GM18520 (cell line): ENCODE results near the gene TMEM269.

Experiments
- ATAC-seq: cut with Tn5 transposase; IDR thresholded peaks from one replicate; pipeline ENCODE4 v1.9.1; 2021; ENCODE audit not compliant: unreplicated experiment

Gene TMEM269, protein sequence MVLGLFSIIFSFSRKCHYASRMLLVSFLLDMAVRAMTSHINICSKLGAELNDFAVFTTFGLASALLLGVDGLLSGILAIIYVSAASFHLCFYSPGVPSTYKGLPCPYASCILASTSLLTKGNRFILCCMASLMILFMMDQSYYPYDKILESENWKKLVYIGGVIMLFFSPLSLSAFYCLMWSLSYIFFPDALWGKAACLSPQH

DNA sequence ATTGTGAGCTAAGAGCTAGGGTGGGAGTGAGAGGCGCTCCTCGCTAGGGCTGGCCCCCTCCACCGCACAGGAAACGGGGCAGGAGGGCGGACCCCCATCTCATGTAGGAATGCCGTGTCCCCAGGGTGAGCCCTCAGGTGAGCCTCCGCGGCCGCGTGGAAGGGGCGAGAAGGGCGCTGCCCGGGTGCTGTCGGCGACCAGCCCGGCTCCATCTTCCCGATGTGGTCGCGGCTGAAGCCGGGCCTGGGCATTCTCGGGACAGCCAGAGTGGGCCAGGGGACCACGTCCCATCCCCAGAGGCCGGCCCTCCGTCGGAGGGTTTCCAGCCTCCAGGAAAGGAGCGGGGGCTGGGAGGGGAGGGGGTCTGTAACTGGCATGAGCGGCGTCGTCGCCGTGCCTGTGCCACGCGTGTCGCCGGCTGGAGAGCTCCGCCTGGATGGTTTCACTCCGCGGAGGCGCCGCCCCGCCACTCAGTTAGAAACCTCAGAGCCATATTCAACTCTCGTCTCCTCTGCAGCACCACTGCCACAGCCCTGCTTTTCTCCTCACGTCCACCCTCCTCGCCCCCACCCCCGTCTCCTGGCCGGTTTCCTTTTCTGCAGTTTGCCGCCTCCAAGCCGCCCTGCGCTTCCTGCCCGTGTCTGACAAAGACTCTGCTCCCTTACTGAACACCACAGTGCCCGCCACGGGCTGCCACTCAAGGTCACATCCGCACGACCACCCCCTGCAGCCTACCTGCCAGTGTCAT is at the start of gene TMEM269:
Gene TMEM269, plus strand, starts transcription at position 46 of the 748 bp plus-strand sequence. CDS start 4,903 bp downstream, outside the sequence.
- ATAC-seq: no peak

- ATAC-seq: no peak
These were observed 49.7 kb upstream of the TMEM269 start for GRCh38 chr1:42735056-42735455.

- no peak for ATAC-seq
These were observed 49.2 kb upstream of the TMEM269 start for GRCh38 chr1:42735477-42736105.

DNA sequence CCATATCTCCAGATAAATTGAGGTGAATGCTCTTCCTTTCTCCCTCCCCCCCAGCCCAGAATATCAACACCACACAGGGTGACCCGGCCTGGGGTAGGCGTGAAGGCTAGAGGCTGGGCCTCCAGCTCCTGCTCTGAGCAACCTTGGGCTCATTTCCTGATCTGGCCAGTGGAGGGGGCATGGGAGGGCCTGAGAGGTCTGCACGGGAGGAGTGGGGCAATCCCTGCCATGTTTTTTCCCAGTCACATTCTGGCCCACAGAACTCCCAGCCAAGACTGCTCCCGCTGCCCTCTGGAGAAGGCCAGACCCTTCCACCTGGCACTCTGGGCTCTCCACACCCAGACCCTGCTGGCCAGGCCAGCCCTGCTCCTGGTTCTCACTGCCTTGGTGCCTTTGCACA is 48.6 kb upstream of the TMEM269 start:
- ATAC-seq: no peak

DNA sequence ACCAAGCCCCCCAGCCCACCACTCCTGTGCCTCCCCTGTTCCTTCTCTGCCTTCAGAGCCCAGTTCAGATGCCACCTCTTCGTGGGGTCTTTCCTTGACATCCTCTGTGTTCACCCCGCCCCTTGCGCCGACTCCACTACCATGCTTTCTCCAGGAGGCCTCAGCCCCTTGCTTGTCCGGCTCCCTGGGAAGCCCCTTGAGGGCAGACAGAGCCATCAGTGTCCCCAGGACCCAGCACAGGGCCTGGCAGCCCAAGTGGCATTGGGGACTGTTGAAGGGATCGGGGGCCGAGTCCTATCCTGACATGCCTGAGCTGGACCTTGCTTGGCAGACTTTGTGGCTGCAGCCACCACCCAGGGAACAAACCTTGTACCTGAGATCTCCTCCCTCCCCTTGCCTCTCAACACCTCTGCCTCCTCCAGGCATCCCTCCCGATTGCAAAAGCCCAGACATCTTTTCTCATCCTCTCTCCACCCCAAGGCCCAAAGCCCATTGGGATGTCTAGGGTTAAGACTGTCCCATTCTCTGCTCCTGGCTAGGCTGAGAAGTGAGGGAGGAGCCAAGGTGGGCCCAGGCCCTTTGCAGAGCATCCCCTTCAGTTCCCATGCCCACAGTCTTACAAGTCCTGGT is 48.1 kb upstream of the TMEM269 start:
- ATAC-seq: no peak

DNA sequence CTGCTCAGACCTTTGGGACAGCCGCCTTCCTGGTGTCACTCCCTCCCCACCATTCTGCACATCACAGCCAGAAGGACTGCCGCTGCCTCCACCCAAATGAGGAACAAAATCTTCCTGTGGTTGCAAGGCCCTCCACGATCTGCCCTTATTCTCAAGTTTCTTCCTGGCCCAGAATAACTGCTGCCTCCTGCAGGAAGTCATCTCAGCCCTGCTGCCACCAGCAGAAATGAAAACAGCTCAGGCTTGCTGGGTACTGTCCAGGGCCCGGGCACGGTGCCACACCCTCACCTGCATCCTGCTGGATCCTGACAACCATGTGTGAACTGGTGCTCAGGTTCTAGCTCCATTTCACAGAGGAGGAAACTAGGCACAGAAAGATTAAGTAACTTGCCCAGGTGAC is 47.5 kb upstream of the TMEM269 start:
- no peak for ATAC-seq

- no peak for ATAC-seq
These were observed 46.7 kb upstream of the TMEM269 start for GRCh38 chr1:42737986-42738677.

DNA sequence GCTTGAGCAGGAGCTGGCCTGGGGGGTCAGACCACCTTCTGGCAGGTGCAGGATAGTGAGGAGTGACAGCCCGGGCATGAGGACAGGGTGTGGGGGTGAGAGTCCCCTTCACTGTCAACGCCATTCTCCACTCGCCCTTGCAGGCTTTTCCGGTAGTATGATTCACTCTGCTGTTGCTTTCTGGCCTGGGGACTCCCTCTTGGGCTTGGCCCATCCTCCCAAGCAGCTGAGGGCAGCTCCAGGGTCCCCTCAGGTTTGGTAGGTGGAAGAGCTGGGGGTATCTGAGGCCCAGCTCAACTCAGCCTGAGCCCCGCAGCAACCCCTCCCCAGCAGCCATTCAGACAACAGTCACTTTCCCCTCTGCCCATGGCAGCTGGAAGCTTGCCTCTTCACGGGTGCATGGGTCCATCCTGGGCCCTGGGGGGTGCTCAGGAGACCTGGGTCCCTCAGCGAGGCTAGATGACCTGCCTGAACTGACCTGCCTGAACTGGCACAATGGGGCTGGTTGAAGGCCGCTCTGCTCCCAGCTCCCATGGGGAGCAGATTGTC is 46.0 kb upstream of the TMEM269 start:
- ATAC-seq: no peak

DNA sequence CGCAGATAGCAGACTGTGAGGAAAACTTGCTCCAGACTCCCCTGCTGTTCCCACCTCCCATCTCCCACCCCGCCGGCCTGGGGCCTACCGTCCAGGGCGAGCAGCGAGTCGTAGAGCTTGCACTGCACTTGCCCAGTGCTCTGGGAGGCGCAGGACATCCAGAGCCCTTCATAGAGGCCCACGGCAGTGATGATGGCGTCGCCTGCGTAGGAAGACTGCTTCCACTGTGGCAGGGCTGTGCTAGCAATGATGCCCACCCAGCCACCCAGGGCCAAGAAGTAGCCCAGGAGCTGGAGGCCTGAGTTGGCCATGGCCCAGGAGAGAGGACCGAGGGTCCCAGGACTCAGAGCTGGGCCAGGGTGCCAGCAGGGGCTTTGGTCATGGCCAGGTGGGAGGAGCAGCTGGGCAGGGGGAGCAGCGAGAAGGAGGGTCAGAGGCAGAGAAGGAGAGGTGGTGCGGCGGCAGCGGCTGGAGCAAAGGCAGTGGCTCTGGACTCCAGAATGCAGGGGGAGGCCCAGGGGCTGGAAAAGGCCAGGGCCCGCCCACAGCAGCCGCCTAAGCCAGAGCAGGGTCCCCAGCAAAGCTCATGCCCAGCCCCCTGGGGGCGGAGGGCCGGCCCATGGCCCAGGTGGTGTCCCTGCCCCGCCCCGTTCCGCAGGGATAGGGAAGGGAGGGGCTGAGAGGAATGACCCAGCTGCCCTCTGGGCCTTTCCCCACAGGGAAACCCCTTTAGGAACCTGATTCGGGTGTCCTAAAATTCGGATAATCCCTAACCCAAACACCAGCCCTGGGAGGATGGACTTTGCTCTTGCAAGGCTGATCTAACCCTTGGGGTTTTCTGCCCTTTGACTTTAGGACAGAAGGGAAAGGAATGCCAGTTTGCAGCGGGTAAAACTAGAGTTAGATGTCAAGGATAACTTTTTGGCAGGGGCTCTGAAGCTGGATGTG is 44.8 kb upstream of the TMEM269 start, which contains the start of gene CLDN19:
Gene CLDN19, minus strand, starts transcription at position 484 of the 948 bp plus-strand sequence. Its CDS starts 173 bp downstream, at position 311.
- no peak for ATAC-seq

DNA sequence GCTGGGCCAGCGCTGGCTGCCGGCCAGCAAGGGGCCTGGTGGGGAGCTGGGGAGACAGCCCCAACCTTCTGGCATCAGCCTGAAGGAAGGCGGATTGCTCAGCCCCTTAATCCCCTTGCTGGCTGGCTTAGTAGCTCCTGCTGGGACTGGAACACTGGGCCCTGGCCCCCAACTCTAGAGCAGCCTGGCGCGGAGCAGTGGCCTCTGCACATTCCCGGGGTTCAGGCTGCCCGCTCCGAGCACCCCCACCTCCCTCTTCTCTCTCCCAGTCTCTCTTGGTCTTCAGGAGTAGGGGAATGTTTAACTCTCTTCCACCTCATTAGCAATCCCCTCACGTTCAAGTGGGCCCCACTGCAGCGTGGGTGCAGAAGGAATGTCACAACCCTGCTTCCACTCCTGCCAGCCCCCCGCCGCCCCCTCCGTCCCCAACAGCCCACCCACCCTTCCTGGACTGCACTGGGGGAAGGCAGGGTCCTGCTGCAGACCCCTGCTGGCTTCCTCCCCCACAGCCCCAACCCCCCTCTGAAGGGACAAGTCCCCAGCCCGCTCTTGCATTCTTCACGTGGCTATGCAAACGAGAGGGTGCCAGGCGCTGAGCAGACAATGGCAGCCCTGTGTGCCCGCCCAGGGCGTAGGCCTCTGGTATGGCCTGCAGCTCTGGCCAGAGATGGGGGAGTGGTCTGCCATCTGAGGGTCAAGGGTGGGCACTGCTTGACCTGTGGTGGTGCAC is 43.8 kb upstream of the TMEM269 start:
- ATAC-seq: no peak

DNA sequence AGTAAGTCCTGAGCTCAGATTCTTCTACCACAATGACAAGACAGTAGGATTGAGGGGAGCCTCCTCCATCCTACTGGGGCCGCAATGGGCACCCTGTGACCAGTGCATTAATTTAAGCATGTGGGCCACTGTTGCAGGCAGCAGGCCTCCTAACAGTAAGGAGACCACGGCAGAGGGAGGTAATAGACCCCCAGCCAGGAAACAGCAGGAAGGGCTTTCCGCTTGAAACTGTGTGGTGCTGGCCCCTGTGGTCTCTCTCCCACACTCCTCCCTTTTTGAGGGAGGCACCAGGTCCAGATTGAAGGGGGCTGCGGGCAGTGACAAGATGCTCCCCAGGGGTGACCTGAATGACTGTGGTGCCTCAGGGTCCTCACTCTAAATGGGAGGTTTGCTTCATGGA is 43.1 kb upstream of the TMEM269 start:
- no peak for ATAC-seq

DNA sequence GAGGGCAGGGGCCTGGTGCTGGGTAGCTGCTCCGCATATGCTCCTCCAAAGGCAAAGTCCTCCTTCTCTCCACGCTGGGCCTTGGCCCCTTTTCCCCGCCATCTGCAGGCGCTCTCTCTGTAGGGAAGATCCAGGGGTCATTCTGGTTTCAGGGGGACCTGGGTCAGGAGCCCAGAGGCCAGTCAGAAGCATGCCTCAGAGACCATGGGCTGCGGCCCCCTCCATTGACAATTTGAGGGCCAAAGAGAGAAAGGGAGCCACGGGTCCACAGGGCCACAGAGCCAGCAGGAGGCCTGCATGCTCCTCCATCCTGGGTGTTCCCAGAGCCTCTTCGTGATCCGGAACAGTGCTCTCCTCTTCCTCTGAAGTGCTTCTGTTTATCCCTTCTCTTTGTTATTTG is 42.6 kb upstream of the TMEM269 start:
- ATAC-seq: no peak

DNA sequence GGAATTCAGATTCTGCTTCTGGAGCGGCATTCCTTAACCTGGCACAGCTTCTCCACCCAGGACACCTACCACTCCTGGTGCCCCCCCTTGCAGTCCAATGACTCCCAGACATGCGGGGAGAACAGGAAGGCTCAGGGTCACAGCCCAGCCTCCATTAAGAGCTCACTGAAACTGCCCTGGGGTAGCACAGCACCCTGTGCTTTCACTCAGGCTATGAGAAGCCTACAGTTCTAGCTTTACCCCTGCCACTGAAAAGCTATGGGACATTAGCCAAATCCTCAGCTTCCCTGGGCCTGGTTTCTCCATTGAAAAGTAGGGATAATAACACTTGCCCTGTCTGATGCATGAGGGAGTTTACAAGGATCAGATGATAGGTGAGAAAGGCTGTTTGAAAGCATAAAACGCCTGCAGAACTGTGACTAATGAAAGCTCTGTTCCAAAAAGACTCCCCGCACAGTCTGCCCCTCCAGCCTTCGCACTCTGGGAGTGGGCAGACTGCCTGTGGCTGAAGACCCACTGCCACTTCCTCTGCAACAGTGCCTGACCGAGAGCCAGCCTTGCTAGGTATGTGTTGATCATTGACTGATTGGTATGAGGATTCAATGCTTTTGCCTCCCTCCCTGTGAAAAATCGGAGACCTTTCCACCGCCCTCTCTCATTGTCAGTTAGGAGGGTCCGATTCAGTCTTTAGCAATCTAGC is 42.0 kb upstream of the TMEM269 start:
- no peak for ATAC-seq

GRCh38 chr1:42743317-42744147 is 41.3 kb upstream of the TMEM269 start:
- ATAC-seq: no peak

DNA sequence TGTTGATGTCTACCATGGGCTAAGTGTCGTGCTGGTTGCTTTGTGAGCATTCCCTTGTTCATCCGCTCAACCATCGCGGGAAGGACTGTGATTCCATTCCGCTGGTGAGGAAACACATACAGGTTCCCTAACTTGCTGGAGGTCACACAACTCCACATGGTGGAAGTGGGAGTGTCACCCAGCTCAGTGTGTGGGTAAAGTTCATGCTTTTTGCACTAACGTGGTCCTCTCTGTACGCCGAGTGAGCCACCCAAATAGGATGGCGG is 40.7 kb upstream of the TMEM269 start:
- no peak for ATAC-seq

- ATAC-seq: no peak
These were observed 38.9 kb upstream of the TMEM269 start for GRCh38 chr1:42745851-42746250.

DNA sequence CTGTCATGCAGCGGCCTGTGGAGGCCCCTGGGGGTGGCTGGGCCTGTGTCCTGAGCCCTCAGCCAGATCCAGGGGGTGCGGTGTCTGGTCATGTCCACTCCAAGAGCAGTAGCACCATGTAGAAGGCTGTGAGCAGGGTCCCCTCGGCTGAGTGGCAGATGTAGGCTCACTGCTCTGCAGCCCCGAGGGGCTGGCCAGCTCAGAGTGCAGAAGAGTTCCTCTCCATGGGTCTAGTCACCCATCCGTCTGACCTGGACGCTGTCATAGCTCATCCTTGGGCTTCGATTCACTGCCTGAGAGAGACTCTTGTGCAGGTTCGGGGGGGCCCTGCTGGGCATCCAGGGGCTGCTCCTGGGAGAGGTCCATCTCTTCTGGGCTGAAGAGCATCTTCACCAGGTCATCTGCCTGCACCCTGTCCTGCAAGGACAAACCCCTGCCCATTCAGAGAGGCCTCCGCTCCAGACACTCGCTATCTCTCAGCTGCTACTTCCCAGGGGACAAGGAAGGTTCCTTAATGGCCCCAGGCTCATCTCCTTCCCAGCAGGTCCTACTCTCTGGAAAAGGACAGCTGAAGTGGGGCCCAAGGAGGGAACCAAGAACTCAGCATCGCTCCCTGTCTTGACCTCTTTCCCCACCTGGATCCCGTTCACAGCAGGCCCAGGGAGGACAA is 38.2 kb upstream of the TMEM269 start:
- no peak for ATAC-seq
